GM21576 (cell line): ENCODE measurements around the gene PAX7.

ENCODE experiments used
- ATAC-seq: cut with Tn5 transposase; IDR thresholded peaks from one replicate; pipeline ENCODE4 v1.9.1; 2021; ENCODE audit warnings: mild to moderate bottlenecking, moderate library complexity; ENCODE audit not compliant: unreplicated experiment

Gene PAX7

DNA sequence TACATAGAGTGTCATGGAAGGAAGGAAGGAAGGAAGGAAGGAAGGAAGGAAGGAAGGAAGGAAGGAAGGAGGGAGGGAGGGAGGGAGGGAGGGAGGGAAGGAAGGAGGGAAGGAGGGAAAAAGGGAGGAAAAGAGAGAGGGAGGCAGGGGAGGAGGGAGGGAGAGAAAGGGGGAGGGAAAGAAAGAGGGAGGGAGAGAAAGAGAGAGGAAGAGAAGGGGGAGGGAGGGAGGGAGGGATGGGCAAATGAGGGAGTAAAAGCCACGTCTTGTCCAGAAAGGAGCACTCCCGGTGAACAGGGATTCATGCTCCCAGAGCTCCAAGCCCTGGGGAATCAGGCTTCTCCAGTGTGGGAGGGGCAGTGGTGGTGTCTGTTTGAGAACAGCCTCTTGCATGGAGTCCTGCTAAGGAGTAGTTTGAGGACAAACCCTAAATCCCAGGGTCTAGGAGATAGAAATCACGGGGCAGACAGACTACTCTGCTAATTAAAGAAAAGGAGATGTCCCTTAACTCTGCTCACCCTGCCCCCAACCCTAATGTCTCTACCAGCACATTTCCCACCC, 157.3 kb downstream of the PAX7 start:
- ATAC-seq, result no peak

DNA sequence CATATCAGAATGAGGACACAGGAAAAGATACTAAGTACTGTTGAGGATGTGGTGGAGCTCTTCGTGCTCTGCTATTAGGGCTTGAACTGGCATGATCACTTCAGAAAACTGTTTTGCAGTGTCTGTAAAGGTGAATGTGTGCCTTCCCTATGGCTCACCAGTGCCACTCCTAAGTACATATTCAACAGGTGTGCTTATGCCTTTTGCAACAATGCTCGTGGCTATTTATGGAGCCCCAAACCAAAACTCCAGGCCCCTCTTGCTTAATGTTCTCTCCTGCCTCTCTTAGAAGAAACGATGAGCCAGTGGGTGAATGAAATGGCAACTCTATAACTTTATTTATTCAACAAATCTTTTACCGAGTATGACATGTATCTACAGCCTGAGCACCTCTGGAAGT, 158.6 kb downstream of the PAX7 start:
- ATAC-seq, result no peak

DNA sequence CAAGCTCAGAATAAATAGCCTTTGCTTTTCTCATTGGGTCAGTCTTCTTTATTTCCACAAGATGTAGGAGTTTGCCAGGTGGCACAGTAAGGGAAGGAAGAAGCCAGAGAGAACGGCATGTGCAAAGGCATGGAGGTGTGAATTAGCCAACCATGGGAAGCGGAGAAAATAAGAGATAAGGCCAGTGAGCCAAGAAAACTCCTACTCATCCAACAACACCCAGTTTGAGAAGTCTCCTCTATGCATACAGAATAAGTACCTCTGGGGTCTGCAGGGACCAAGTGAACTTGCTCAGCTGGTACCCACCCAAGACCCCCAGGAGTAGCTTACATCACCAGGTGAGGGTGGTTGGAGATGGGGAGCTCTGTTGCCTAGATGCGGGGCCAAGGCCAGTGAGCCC, 162.1 kb downstream of the PAX7 start:
- ATAC-seq, result no peak

DNA sequence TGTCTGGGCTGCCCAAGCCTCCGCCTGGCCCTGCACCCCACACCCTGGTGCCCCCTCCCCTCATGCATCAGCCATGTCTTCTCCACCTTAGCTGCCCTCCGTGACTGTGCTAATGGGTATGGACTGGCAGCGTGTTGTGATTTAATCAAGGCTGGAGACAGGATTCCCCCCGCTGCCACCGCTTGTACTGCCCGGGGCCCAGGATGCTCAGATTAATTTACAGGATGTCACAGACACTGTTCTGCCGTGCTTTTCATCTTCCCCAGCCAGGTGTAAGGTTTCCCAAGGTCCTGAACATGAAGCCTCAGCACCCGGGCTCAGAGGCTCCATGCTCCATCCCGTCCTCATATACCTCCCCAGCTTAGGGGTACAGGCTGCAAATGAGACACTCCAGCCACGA, 162.5 kb downstream of the PAX7 start:
- no peak for ATAC-seq

DNA sequence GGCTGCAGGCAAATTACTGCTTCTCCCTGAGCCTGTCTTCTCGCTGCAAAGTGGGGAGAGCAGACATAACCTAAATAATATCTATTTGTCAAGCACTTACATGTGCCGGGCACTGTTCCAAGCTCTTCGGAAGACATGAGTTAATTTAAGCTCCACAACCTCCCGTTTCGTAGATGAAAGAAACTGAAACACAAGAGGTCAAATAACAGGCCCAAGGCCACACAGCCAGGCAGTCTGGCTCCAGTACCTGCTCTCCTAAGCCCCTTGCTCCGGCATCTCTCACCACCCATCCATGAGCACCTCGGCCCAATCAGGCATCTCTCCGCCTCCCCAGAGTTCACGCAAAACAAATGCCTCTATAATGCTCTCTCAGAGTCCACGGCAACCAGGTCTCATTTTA, 163.4 kb downstream of the PAX7 start:
- ATAC-seq, result no peak

DNA sequence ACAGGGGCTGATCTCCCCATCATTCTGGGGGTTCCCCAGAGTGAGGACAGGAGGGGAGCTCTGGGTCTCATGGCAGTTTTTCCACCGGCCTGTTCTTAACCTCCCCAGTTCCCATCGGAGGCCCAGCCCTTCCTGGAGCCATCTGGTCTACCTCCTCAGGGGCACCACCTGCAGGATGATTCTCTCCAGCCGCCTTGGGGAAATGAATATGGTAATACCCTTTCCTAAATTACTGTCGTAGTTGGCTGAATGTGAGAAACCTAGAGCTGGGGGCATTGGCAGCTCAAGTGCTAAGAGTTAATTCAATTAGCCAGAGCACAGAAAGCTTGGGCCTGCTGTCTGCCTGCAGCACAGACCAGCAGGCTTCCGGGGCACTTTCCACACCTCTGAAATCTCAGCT, 163.9 kb downstream of the PAX7 start:
- no peak for ATAC-seq

DNA sequence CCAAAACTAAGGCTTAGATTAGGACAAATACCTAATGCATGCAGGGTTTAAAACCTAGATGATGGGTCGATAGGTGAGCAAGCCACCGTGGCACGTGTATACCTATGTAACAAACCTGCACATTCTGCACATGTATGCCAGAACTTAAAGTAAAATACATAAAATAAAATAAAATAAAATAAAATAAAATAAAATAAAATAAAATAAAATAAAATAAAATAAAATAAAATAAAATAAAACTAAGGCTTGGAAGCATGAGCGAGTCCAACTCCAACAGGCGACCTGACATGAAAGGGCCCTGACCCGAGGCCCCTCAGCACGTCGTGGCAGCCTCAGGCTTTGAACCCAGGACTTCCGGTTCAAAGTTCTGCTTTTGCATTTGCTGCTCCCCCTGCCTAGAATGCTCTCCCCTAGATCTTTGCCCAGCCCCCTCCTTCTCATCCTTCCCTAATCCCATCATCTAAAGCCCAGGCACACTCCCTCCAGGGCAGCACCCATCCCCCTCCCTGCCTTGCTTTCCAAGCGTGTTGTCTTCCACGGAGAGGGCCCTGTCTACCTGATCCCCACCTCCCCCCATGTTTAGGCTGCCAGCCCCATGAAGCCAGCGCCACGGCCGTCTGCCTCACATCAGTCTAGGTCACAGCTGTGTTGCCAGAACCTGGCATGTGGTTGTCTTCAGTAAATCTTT, 164.5 kb downstream of the PAX7 start:
- ATAC-seq, result no peak

DNA sequence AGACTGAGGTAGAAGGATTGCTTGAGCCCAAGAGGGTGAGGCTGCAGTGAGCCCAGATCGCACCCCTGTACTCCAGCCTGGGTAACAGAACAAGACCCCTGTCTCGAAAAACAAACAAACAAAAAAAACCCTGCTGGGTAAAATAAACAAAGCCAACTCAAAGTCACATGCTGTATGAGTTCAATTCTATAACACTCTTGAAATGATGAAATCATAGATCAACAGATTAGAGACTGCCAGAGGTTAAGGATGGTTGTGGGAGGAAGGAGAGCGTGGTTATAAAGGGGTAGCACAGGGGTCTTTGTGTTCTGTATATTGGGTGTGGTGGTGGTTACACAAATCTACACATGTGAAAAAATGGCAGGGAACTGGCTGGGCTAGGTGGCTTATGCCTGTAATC, 166.3 kb downstream of the PAX7 start:
- ATAC-seq, result no peak
